Adrenal gland (tissue), 12 donors: ENCODE results near the gene RAMP3. TPM values are rescaled to one million over a fixed set of nuclear protein-coding genes. Genes with fewer than 3 reads are reported as not detected.
A peak's percentile ranks its signal among the peaks of the same experiment; 100 is the strongest.

Source experiments
- DNase-seq, 7 donors: peaks; one replicate each; pipeline ENCODE4 v3.0.0-alpha.2; 2019 to 2020
- H3K27ac ChIP-seq, 5 donors: fragments of 200-600 bp; sonication (generic) in 4 of 5; 1 replicate in 3 of 5; 2 replicates in 2 of 5; pipeline versions ENCODE4 v1.5.1 to v1.8.0; 2016 to 2020; ENCODE audit warnings: mild to moderate bottlenecking in 1 of 5
- H3K27me3 ChIP-seq: fragments of 200-600 bp; 2 replicates; pipeline ENCODE4 v1.8.0; 2021
- H3K36me3 ChIP-seq, 2 donors: fragments of 200-600 bp; replicated peaks in 1 of 2; 1 replicate in 1 of 2; 2 replicates in 1 of 2; pipeline versions ENCODE4 v1.5.1 to v1.8.0; 2018 to 2022
- H3K4me1 ChIP-seq, 2 donors: fragments of 200-600 bp; replicated peaks in 1 of 2; 1 replicate in 1 of 2; 2 replicates in 1 of 2; pipeline versions ENCODE4 v1.5.1 to v1.8.0; 2018 to 2021
- H3K4me3 ChIP-seq, 4 donors: fragments of 200-600 bp; sonication (generic) in 3 of 4; one replicate each; pipeline ENCODE4 v1.5.1; 2016 to 2018
- H3K9me3 ChIP-seq, 3 donors: fragments of 200-600 bp; sonication (generic) in 1 of 3; replicated peaks in 1 of 3; 1 replicate in 2 of 3; 2 replicates in 1 of 3; pipeline versions ENCODE4 v1.5.1 to v1.8.0; 2016 to 2021
- POLR2A ChIP-seq, 2 donors: fragments of 450-650 bp; IDR thresholded peaks; one replicate each; pipeline ENCODE4 v1.6.1; 2017; ENCODE audit warnings: antibody characterized with exemption in 2 of 2, mild to moderate bottlenecking in 2 of 2, moderate library complexity in 1 of 2
- WGBS, 4 donors: extraction: QIAGEN DNeasy Blood & Tissue Kit in 2 of 4; methylation state at CpG; one replicate each; pipeline versions ENCODE4 v1.1.5 to v1.1.7; 2013 to 2017; 5-methylcytosine and 5-hydroxymethylcytosine counted together
- intact Hi-C, 2 donors: fragments of 100-400 bp; cut with DNase I; formaldehyde crosslinking; loops; one replicate each; pipeline versions ENCODE4 v1.14.1 to v1.15.0; 2022 to 2023
- polyA plus RNA-seq, 3 donors: library from polyadenylated mRNA; stranded (reverse); fragments of 200-250 nt in 2 of 3; fragments of 350-450 nt in 1 of 3; fragmentation: Illumina TruSeq in 1 of 3; extraction: RNeasy Lipid Tissue Mini Kit (QIAGEN cat#74804) in 1 of 3; gene quantifications; one replicate each; pipeline ENCODE4 v1.2.3, GENCODE V29; 2013 to 2014
- total RNA-seq, 9 donors: library from RNA; depleted of rRNA in 4 of 9; stranded (reverse); fragments of >200 nt in 4 of 9; fragments of 120-200 nt in 1 of 9; fragmentation: NEBNext Ultra II Directional in 1 of 9; extraction: Animal tissue kit (Norgen Biotek cat#: 25700) in 1 of 9; gene quantifications; one replicate each; pipeline versions ENCODE4 v1.1.0 to v1.2.4, GENCODE V29; 2013 to 2023
- TF ChIP-seq, protein P1 (sequence below), 6 experiments: fragments of 450-650 bp in 4 of 6; fragments of 200-600 bp in 2 of 6; sonication (generic) in 1 of 6; IDR thresholded peaks; 1 replicate in 5 of 6; 2 replicates in 1 of 6; pipeline versions ENCODE4 v1.5.1 to v1.8.0; 2016 to 2021; ENCODE audit warnings: antibody characterized with exemption in 6 of 6, mild to moderate bottlenecking in 2 of 6, moderate library complexity in 1 of 6
- donor health status: healthy with polysubstance abuse.
- donor health status: Bipolar disorder and iron deficiency.
- donor health status: DM: yes; HTN: yes; CAD: no.
- donor health status: DM: no; HTN: no; CAD: no.
- donor health status: DM: no; HTN: no; CAD: no.
- donor health status: DM: yes; HTN: yes; CAD: no.

RAMP3 gene
- total and polyA plus RNA-seq, 12 donors = 5.6 to 134 (median 43.0) TPM

- Histone ChIP-seq H3K9me3 (no peaks in the 10 kb centered on the region), H3K4me3 (no peak overlapping the region), H3K27me3 (peaks cover 5% of the 10 kb centered on the region), H3K4me1 (no peaks in the 10 kb centered on the region), H3K36me3 (no peaks in the 10 kb centered on the region), H3K27ac (peak overlapping the region in 1 of 5 donors; percentile 76)
- TF ChIP-seq, protein P1, sequence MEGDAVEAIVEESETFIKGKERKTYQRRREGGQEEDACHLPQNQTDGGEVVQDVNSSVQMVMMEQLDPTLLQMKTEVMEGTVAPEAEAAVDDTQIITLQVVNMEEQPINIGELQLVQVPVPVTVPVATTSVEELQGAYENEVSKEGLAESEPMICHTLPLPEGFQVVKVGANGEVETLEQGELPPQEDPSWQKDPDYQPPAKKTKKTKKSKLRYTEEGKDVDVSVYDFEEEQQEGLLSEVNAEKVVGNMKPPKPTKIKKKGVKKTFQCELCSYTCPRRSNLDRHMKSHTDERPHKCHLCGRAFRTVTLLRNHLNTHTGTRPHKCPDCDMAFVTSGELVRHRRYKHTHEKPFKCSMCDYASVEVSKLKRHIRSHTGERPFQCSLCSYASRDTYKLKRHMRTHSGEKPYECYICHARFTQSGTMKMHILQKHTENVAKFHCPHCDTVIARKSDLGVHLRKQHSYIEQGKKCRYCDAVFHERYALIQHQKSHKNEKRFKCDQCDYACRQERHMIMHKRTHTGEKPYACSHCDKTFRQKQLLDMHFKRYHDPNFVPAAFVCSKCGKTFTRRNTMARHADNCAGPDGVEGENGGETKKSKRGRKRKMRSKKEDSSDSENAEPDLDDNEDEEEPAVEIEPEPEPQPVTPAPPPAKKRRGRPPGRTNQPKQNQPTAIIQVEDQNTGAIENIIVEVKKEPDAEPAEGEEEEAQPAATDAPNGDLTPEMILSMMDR (IDR thresholded peaks at IDR 0.05) = no peak
- no peak for TF ChIP-seq POLR2A (IDR thresholded peaks at IDR 0.05)
- WGBS, 4 donors = 70 to 84% (median 74%) methylated on average over 5 of the region's 5 CpGs
- peak in 1 of 7 donors; percentile 38 for DNase-seq
- intact Hi-C loops = no loop called here
Measured at GRCh38 chr7:45212606-45213005, 55.0 kb downstream of the RAMP3 start.

GRCh38 chr7:45215601-45216062, 58.0 kb downstream of the RAMP3 start:
- intact Hi-C loops = no loop called here
- Histone ChIP-seq H3K27me3 (peaks cover 5% of the 10 kb centered on the region), H3K9me3 (no peaks in the 10 kb centered on the region), H3K27ac (no peak overlapping the region), H3K4me1 (no peaks in the 10 kb centered on the region), H3K4me3 (no peak overlapping the region), H3K36me3 (no peaks in the 10 kb centered on the region)
- peak in 1 of 7 donors; percentile 48 for DNase-seq
- TF ChIP-seq, protein P1 (IDR thresholded peaks at IDR 0.05) = no peak
- no peak for TF ChIP-seq POLR2A (IDR thresholded peaks at IDR 0.05)
- 21 to 40% (median 34%) methylated on average over 7 to 8 of the region's 8 CpGs for WGBS, 4 donors

GRCh38 chr7:45216181-45216580, 58.6 kb downstream of the RAMP3 start:
- Histone ChIP-seq H3K27ac (no peak overlapping the region), H3K4me1 (no peaks in the 10 kb centered on the region), H3K36me3 (no peaks in the 10 kb centered on the region), H3K4me3 (no peak overlapping the region), H3K9me3 (no peaks in the 10 kb centered on the region), H3K27me3 (peaks cover 5% of the 10 kb centered on the region)
- peak in 1 of 7 donors; percentile 29 for DNase-seq
- TF ChIP-seq, protein P1 (IDR thresholded peaks at IDR 0.05) = no peak
- no peak for TF ChIP-seq POLR2A (IDR thresholded peaks at IDR 0.05)
- WGBS, 4 donors = 59 to 78% (median 61%) methylated on average over 4 to 7 of the region's 7 CpGs
- intact Hi-C loops = no loop called here

- Histone ChIP-seq H3K27ac (no peak overlapping the region), H3K4me1 (no peaks in the 10 kb centered on the region), H3K27me3 (peaks cover 5% of the 10 kb centered on the region), H3K36me3 (no peaks in the 10 kb centered on the region), H3K9me3 (no peaks in the 10 kb centered on the region), H3K4me3 (no peak overlapping the region)
- 59 to 76% (median 68%) methylated on average over 8 to 11 of the region's 11 CpGs for WGBS, 4 donors
- peak in 1 of 7 donors; percentile 13 for DNase-seq
- intact Hi-C loops = no loop called here
- TF ChIP-seq, protein P1 (IDR thresholded peaks at IDR 0.05) = no peak
- TF ChIP-seq POLR2A (IDR thresholded peaks at IDR 0.05) = no peak
Measured at GRCh38 chr7:45216622-45217165, 59.1 kb downstream of the RAMP3 start.
